ENCODE data around the gene KIF4A. TPM values are rescaled to one million over a fixed set of nuclear protein-coding genes. Genes with fewer than 3 reads are reported as not detected.

The KIF4A gene
- total RNA-seq, 2 donors from 2014 or later = 0.73 to 1.3 TPM

DNA sequence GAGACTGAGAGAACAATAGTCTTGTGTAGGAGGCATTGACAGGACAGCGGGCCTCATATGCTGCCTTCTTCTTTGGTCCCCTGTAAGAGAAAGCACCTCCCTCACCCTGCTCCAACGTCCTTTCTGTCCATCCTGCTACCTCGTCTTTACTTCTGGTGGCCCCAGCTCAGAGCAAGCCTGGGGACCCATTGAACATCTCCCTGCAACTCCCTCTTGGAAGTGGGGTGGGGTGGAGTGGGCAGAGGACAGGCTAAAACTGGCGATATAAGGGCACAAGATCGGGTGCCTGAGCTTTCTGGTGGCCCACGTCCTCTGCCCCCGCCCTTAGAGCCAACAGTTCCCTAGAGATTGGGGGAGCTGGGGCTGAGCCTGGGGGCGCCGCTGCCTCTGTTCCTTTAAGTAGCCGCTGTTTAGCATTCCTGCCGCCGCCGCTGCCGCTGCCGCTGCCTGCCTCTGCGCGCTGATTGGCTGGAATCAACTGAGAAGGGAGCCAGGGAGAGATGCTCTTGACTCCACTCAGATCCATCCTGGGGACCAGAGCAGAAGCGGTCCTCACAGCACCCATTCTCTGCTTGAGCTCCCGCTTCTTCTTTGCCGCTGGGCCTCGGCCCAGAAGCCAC, 154.5 kb downstream of the KIF4A start, which contains the start of gene DLG3:
Gene DLG3 (plus strand): TSS at position 510 of the 620 bp plus-strand sequence. CDS start 367 bp downstream, outside the sequence.
- H3K4me1 ChIP-seq (replicated peaks) = no peaks in the 10 kb centered on the region
- DNase-seq (ENCODE audit: low spot score) = no peak
- intact Hi-C loops (cut with DNase I) = no loop called here
- H3K9me3 ChIP-seq = no peaks in the 10 kb centered on the region
- WGBS = 10% methylated on average over 11 of the region's 21 CpGs
- H3K27ac ChIP-seq = no peak within 1 kb of the TSS
- H3K36me3 ChIP-seq = no peaks in the 10 kb centered on the region
- no peak within 1 kb of the TSS for H3K4me3 ChIP-seq
- TF ChIP-seq, protein P1, sequence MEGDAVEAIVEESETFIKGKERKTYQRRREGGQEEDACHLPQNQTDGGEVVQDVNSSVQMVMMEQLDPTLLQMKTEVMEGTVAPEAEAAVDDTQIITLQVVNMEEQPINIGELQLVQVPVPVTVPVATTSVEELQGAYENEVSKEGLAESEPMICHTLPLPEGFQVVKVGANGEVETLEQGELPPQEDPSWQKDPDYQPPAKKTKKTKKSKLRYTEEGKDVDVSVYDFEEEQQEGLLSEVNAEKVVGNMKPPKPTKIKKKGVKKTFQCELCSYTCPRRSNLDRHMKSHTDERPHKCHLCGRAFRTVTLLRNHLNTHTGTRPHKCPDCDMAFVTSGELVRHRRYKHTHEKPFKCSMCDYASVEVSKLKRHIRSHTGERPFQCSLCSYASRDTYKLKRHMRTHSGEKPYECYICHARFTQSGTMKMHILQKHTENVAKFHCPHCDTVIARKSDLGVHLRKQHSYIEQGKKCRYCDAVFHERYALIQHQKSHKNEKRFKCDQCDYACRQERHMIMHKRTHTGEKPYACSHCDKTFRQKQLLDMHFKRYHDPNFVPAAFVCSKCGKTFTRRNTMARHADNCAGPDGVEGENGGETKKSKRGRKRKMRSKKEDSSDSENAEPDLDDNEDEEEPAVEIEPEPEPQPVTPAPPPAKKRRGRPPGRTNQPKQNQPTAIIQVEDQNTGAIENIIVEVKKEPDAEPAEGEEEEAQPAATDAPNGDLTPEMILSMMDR (IDR thresholded peaks at IDR 0.05) = no peak
- TF ChIP-seq POLR2AphosphoS5 (IDR thresholded peaks at IDR 0.05) = no peak
- no peaks in the 10 kb centered on the region for H3K27me3 ChIP-seq (replicated peaks; ENCODE audit: insufficient read depth)

GRCh38 chrX:70444946-70445656, 155.2 kb downstream of the KIF4A start:
- Histone ChIP-seq H3K27me3 (replicated peaks; ENCODE audit: insufficient read depth) (no peaks in the 10 kb centered on the region), H3K4me1 (replicated peaks) (no peaks in the 10 kb centered on the region), H3K9me3 (no peaks in the 10 kb centered on the region), H3K36me3 (no peaks in the 10 kb centered on the region), H3K4me3 (no peak overlapping the region), H3K27ac (no peak overlapping the region)
- WGBS = 0% methylated on average over 17 of the region's 61 CpGs
- no peak for DNase-seq (ENCODE audit: low spot score)
- intact Hi-C loops (cut with DNase I) = no loop called here
- TF ChIP-seq, protein P1 (IDR thresholded peaks at IDR 0.05) = no peak
- TF ChIP-seq POLR2AphosphoS5 (IDR thresholded peaks at IDR 0.05) = no peak
- no peak for TF ChIP-seq POLR2A (IDR thresholded peaks at IDR 0.05)

GRCh38 chrX:70445951-70446350, 156.0 kb downstream of the KIF4A start:
- no peaks in the 10 kb centered on the region for H3K36me3 ChIP-seq
- intact Hi-C loops (cut with DNase I) = no loop called here
- no peak overlapping the region for H3K4me3 ChIP-seq
- H3K4me1 ChIP-seq (replicated peaks) = no peaks in the 10 kb centered on the region
- no peak overlapping the region for H3K27ac ChIP-seq
- WGBS = 86% methylated on average over 6 of the region's 9 CpGs
- no peaks in the 10 kb centered on the region for H3K27me3 ChIP-seq (replicated peaks; ENCODE audit: insufficient read depth)
- no peaks in the 10 kb centered on the region for H3K9me3 ChIP-seq
- TF ChIP-seq, protein P1 (IDR thresholded peaks at IDR 0.05) = no peak
- no peak for TF ChIP-seq POLR2A (IDR thresholded peaks at IDR 0.05)
- TF ChIP-seq POLR2AphosphoS5 (IDR thresholded peaks at IDR 0.05) = no peak
- DNase-seq (ENCODE audit: low spot score) = no peak

DNA sequence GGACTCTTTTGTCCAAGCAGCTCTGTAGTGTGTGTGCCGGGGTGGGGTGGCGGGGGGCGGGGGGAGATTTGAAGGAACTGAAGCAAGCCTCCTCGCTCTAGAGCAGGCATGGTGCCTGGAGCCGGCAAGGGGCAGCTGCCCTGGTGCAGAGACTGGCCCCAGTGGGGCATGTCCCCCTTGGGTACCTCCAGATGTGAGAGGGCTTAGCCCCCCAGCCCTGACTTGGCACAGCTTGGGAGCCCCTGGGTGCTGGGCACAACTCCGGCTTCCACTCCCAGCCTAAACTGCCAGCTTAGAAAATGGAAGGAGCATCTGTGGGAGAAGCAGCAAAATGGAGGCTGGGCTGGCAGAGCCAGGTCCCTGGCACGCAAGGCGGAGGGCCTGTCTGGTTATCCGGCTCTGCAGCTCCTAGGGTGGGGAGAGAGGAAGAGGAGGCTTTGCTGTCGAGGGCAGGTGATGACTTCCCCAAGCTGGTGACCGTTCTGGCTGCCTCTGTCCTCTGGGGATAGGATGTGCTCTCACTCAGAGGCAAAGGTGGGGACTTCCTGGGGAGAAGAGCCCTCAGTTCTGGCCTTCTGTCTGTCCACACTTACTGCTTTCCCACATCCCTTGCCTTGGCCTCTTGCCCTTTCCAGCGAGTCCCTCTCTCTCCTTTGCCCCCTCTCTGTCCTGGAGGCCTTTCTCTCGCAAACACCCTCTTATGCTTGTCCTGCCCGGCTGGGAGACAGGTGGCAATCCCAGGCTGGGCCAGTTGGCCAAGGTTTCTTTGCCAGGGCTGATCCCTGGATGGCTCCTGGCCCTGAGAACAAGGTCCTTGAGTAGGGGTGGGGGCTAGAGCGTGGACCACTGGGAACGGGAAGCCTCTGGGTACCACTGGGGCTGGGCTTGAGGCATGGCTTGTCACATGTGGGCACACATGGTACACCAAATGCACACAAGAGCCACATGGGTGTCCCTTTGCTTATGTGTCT, 156.8 kb downstream of the KIF4A start:
- WGBS = 82% methylated on average over 11 of the region's 16 CpGs
- intact Hi-C loops (cut with DNase I) = no loop called here
- no peaks in the 10 kb centered on the region for H3K36me3 ChIP-seq
- H3K4me3 ChIP-seq = no peak overlapping the region
- no peak for TF ChIP-seq POLR2A (IDR thresholded peaks at IDR 0.05)
- TF ChIP-seq, protein P1 (IDR thresholded peaks at IDR 0.05) = no peak
- TF ChIP-seq POLR2AphosphoS5 (IDR thresholded peaks at IDR 0.05) = no peak
- no peaks in the 10 kb centered on the region for H3K4me1 ChIP-seq (replicated peaks)
- no peaks in the 10 kb centered on the region for H3K9me3 ChIP-seq
- H3K27ac ChIP-seq = no peak overlapping the region
- no peak for DNase-seq (ENCODE audit: low spot score)
- no peaks in the 10 kb centered on the region for H3K27me3 ChIP-seq (replicated peaks; ENCODE audit: insufficient read depth)

Measured in prostate gland (tissue), 2 donors.